Activated CD8-positive, alpha-beta memory T cell treated with anti-CD3 and anti-CD28 coated beads, Interleukin-2, amount 50 U/mL, for 24 hours (primary cell): ENCODE results near the gene STX17.
"Not testable (repeated sequence)": the region's sequence is repeated elsewhere in the genome, so short reads cannot be mapped to it uniquely, and the experiment has no call there.

Experiments used
- DNase-seq: peaks from one replicate; pipeline ENCODE4 v3.0.0-alpha.2; 2020; ENCODE audit errors: extremely low read depth

STX17 gene

DNA sequence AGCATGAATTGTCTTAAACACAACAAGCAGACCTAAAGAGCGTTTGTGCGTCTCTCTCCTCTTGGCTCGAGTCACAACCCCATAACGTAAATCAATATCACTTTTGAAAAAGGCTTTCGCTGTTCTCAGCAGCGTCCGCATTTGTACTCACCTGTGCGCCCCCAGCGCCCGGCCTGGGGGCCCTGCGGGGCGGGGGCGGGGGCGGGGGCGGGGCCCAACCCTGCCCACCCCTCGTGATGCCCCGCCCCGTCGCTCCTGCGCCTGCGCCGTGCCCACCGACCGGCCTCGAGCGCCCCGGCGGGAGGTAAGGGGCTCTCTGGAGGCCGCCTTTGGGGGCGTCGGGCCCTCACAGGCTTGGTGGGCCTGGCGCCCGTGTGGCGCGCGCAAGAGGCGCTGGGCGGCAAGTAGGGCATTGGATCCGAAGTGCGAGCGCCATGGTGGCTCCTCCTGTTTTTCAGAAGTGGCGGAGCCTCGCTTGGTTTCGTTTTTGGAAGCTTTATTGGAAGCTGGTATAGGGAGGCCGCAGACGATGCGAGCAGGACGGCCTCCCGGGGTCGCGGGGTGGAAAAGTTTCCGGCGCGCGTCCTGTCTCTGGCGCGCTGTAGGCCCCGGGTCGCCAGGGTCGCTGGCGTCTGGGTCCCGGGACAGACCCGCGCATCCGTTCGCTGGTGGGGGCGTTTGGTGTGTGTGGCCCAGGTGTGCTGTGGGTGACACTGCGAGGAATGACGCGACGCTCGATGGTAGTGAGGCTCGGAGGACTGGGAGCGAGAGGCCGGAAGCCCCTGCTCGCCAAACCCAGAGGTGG lies at the start of gene STX17:
STX17 (plus strand) TSS at position 252 of the 805 bp plus-strand sequence. CDS start 8,586 bp downstream, outside the sequence.
- peak; percentile 49 for DNase-seq

DNA sequence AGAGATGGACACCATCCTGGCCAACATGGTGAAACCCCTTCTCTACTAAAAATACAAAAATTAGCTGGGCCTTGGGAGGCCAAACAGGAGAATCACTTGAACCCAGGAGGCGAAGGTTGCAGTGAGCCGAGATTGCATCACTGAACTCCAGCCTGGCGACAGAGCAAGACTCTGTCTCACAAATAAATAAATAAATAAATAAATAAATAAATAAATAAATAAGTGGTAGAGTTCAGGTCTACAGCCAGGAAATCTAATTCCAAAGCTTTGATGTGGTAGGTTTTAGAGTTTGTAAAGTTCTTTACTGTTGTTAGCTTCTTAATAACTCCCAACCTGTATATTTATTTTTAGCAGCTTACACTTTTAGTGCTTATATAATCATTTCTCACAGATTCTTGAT lies 48.9 kb upstream of the STX17 start:
- DNase-seq: not testable (repeated sequence)

DNA sequence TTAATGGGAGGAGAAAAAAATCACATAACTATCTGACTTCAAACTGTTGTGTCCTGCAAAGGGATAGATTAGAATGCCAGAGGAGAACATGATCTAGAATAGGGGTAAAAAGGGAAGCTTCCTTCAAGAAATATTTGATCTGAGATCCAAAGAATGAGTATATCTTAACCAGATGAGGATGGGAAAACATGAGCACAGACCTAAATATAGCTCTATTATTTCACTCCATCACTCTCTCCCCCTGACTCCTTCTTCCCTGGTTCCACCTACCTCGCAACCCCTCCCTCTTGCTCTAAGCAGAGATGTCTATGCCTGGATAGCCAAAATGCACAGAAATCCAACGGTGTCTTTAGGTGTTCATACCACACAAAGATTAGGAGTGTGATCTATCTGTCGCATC lies 48.4 kb upstream of the STX17 start:
- no peak for DNase-seq

DNA sequence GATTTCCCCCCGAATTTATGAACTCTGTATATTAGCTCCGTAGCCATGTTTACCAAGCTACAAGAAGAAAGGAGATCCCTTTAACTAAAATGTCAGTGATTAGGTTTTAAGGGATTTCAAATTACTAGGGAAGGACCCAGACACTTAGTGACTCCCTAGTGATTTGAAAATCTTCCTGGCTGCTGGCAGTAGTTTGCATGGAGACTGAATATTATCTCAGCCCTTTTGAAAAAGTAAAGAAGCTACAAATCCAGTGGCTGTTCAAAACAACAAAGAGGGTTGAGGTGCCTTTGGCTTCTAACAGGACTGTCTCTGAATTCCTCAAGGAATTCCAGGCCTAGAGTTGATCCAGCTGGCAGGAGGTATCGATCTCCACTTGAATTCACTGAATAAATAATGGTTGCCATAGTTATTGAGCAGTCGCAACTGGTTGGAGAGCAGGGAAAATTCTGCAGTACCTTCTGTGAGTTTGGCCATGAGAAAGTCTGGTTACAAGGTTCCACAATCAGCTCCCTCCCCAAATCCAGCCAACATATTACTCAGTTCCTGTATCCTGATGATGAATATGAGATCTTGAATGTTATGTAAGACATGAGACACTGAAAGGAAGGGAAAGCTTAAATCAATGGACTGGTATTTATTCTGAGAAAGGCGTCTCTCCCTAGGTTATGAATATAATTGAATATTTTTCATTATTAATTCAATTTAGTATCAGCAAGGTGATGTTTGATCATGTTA lies 47.0 kb upstream of the STX17 start:
- DNase-seq: no peak

DNA sequence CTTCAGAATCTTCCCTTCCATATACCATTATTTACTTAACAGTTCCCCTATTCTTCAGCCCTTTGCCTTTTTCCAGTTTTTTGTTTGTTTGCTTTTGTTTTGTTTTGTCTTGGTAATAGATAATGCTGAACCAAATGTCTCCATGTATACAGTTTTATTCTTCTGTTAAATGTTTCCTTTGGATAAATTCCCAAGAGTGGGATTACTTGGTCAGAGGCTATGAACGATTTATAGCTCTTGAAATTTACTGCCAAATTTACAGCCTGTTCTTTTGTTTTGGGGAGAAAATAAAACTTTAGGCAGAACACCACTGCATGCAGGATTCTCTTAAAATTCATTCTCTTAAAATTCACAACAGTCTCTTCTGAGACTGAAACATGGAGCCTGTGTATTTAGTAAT lies 46.2 kb upstream of the STX17 start:
- no peak for DNase-seq

DNA sequence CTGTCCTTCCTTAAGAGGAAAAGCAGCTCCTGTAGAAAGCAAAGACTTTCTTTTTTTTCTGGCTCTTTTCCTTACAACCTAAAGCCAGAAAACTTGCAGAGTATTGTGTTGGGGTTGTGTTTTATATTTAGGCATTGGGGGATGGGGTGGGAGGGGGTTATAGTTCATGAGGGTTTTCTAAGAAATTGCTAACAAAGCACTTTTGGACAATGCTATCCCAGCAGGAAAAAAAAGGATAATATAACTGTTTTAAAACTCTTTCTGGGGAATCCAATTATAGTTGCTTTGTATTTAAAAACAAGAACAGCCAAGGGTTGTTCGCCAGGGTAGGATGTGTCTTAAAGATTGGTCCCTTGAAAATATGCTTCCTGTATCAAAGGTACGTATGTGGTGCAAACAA lies 42.5 kb upstream of the STX17 start:
- DNase-seq: no peak

DNA sequence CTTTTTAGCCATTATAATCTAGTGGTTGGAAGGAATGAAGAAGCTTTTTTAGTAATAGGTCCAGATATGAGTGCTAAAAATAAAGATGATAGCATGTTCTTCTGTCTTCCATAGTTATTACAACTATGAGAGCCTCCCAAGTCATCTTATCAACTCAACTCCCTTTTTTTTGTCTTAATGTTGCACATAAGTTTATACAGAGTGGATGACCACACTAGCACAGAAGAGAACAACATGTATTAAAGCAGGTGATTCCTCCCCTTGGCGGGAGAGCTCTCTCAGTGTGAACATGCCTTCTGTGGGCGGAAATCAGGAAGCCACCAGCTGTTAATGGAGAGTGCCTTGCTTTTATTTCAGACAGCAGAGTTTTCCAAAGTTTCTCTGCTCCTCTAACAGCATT lies 40.1 kb upstream of the STX17 start:
- DNase-seq: no peak

DNA sequence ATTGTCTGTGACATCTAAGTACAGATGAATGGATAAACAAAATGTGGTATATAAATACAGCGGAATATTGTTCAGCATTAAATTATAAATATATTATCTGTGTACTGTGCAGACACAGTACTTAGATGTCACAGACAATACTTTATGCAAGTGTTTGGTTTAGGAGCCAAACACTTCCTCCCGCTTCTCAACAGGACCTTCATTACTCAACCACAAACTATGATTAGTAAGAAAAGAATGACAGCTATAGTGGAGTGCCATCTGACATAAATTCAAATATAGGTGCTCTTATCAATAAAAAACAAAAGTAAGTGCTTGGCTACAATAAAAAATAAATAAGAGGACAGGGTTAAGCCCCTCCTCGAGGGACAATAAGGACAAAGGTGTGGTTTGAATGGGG lies 38.9 kb upstream of the STX17 start:
- DNase-seq: no peak

DNA sequence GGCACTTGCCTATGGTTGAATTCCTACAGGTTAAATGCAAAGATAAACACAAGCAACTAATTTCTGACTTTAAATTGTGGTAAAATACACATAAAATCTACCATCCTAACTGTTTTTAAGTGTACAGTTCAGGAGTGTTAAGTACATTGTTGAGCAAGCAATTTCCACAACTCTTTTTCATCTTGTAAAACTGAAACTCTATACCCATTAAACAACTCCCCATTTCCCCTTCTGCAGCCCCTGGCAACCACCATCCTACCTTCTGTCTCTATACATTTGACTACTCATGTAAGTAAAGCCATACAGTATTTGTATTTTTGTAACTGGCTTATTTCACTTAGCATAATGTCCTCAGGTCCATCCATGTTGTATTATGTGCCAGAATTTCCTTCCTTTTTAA lies 38.5 kb upstream of the STX17 start:
- DNase-seq: no peak

DNA sequence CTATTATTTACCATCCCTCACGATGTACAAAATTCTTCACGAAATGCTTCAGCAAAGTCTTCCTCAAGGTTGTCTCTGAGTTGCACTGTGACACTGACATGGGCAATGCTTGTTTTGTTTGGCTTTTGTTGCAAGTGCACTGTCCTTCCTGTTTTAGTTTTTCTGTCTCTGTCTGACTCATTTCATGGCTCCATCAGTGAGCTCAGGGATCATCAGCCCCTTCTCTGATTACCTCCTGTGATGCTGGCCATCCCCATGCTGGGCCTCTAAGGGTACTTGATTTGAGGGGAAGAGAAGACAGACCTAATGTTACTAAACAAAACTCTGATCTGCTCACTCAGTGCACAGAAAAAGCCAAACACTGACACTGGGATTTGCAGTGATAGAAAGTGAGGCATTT lies 37.6 kb upstream of the STX17 start:
- DNase-seq: no peak

DNA sequence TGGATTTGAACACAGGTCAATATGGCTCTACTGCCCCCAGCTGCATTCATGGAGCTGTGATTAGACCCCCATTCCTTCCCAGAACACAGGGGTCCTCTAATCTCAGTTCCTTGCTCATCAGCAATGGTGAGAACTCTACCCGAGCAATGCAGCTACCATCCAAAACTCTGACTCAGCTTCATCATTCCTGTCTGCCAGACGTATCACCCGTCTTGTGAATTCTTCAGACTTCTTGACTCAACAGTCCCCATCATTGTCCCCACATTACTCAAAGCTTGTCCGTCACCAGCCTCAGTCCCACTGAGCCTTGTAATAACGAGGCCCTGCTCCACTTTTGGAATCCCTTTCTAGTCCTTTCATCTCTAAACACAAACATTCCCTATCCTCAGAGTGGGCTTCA lies 36.3 kb upstream of the STX17 start:
- no peak for DNase-seq

DNA sequence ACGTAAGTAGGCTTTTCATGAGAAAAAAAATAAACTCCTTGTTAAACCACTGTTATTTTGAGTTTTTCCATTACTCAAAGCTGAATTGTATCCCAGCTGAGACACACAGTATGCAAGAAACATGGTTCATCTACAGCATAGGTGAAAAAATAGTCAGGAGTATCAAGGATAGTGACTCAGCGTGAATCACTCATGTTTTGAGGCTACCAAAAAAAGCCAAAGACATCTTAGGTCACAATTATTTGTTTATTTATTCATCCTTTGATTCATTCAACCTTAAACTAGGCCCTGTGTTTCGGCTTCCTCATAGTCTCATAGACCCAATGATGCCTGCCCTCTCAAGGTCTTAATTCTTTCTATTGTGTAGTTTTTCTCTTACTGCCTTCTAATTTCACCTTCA lies 32.9 kb upstream of the STX17 start:
- DNase-seq: no peak

DNA sequence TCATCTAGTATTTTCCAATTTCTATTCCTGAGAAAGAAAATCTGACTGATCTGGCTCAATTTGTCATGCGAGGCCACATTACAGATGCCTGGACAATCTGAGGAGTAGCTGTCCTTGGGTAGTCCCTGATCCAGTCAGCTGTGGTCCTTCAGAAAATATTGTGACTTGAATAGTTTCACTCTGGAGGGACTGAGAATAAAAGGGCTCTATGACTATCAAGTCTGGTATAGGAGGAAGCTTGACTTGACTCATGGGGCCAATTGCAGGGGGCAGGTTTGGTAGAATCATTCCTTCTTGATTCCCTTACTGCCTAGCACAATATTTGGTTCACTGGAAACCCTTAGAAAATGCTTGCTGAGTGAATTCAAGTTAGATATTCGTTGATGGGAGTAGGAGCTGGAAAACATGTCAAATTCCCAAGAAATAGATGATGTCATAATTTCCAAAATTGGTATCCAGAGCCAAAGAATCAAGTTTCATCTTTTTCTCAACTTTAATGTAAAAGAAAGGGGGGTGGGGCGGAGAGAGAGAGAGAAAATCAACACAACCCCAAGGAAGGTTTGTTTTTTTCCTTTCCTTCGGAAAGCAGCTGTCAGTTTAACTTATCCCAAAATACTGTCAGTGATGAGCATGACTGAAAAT lies 32.4 kb upstream of the STX17 start:
- DNase-seq: no peak

DNA sequence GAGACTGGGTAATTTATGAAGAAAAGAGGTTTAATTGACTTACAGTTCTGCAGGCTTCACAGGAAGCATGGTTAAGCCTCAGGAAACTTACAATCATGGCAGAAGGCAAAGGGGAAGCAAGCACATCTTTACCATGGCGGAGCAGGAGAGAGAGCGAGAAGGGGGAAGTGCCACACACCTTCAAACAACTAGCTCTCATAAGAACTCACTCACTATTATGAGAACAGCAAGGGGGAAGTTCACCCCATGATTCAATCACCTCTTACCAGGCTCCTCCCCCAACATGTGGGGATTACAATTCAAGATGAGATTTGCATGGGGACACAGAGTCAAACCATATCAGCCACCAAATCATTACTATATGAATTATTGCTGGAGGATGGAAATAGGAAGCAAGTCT lies 30.3 kb upstream of the STX17 start:
- DNase-seq: no peak

DNA sequence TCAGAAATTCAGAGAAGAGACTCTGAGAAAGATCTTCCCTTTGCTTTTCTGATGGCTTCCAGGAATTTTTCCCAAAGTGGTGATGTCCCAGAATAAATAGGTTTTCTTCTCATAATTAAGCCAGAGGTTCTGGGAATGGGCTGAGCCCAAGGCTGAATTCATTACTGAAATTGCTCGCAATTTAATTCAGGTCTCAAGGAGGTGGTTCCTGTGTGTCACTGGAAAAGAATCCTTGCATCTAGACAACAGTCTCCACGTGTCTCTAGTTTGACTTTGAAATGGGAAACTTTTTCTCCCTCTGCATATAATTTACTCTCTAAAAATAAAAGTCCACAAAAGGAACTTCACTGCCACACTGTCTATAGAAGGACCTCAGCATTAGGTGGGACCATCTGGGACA lies 27.8 kb upstream of the STX17 start:
- no peak for DNase-seq

DNA sequence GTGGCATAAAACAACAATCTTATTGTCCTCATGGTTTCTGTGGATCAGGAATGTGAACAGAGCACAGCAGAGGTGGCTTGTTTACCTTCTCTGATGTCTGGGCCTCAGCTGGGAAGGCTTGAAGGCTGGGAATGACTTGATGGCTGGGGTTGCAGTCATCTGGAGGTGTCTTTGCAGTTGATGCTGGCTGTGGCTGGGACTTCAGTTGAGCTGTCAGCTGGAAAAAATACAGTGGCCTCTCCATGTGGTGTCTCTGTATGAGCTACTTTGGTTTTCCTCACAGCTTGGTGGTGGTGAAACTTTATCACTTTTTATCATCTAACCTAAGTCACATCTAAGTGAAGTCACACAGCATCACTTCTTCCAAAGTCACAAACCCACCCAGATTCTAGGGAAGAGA lies 24.7 kb upstream of the STX17 start:
- no peak for DNase-seq

DNA sequence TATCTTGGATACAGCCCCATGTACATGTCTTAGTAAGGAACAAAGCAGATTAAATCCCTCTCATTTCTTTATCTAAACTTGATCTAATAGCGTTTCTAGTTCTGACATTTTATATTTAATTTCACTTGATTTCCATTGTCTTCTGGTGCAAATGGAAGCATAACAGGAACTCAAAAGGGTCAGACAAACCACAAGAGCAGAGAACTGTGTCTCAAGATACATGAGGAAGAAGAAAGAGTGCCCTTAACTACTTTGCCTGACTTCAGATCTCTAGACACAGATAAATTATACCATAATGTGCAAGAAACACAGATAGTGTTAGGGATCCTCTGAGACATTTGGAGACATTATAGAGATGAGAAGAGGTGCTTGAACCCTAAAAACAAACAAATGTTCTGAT lies 20.7 kb upstream of the STX17 start:
- no peak for DNase-seq

DNA sequence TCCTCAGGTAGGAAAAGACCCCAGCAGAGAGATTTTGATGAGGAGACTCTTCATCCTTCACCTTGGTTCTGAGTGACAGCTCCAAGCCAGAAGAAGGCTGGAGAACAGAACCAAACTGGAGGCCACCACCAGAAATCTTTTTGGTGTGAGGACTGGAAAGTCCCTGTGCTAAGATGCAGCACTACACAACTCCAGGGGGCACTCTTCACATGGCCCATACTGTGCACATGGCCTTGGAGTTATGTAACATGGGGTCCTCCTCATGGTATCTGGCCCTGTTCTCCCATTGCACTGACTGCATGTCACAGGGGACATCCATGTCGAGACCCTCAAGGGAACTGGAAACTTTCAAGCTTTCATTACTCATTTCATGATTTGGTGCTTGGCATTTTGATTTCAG lies 17.3 kb upstream of the STX17 start:
- no peak for DNase-seq

DNA sequence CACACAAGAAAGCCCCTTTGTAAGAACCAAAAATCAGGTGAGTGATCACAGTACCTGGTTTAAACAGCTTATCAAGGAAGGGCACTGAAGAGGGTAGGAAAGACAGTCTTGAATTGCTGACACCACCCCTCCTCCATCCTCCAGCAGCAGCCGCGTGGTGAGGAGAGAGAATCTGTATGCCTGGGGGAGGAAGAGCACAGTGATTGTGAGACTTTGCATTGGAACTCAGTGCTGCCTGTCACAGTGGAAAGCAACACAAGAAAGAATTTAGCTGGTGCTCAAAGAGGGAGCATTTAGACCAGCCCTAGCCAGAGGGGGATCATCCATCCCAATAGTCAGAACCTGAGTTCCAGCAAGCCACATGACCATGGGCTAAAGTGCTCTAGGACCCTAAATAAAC lies 11.6 kb upstream of the STX17 start:
- no peak for DNase-seq

DNA sequence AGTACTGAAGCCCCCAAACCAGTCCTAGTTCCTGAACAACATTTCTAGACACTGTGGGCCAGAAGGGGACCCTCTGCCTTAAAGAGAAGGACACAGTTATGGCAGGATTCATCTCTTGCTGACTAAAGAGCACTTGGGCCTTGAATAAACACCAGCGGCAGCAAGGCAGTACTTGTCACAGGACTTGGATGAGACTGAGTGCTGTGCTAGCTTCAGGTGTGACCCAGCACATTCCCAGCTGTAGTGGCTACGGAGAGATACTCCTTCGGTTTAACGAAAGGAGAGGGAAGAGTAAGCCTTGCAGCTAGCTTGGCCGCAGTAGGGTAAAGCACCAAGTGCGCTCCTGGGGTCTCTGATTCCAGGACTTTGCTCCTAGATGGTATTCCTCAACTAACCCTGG lies 10.9 kb upstream of the STX17 start:
- no peak for DNase-seq

DNA sequence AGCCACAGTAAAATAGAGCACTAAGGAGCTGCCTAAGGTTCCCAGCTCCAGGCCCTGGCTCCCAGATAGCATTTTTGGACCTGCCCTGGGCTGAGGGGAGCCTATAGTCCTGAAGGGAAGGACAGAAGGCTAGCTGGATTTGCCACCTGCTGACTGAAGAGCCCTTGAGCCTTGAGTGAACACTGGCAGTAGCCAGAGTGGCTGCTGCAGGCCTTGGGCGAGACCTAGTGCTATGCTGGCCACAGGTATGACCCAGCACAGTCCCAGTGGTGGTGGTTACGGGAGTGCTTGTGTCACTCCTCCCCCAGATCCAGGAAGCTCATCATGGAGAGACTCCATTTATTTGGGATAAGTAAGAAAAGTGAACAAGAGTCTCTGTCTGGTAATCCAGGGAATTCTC lies 10.3 kb upstream of the STX17 start:
- DNase-seq: no peak

DNA sequence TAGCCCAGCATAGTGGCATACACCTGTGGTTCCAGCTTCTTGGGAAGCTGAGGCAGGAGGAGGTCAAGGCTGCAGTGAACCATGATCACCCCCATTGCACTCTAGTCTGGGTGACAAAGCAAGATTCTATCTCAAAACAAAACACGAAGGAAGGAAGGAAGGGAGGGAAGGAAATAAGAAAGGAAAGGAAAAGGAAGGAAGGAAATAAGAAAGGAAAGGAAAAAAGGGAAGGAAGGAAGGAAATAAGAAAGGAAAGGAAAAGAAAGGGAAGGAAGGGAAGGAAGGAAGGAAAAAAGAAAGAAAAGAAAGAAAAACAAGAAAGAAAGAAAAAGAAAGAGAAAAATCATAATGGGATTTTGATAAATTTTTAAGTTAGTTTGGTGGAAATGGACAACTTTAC lies 3.1 kb upstream of the STX17 start:
- DNase-seq: no peak

DNA sequence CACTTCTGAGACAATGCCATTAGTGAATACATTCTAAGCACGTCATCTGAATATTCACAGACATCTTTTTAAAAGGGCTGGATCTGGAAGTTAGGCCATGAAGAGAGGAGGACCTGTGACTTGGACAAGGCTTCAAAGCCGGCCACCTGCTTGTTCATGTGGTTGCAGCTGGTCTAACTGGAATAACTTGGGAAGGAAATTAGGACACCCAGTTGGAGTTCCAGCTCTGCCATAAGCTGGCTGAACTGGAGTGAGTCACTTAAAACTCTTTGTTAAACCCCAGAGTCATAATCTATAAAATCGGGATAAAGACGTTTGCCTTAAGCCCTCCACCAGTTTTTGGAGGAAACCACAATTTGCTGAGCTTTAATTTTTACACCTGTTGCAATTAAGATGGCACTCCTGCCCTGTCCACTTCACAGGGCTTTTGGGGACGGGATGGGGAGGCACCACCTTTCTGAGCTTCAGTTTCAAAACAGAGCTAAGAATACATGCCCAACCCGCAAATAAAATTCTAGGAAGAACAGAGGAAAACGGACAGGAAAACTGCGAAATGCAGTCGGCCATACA lies 536 bp upstream of the STX17 start:
- DNase-seq: no peak
